Subcutaneous adipose tissue (tissue), 4 donors: ENCODE measurements around the gene CTBP2. TPM values are rescaled to one million over a fixed set of nuclear protein-coding genes. Genes with fewer than 3 reads are reported as not detected.

Source experiments
- CTCF ChIP-seq: fragments of 450-650 bp; IDR thresholded peaks from one replicate; pipeline ENCODE4 v1.5.1; 2016; ENCODE audit warnings: low read depth, mild to moderate bottlenecking, control low read depth, antibody characterized with exemption, moderate library complexity
- total RNA-seq, 4 donors: library from RNA; depleted of rRNA; stranded (reverse); fragments of >200 nt; gene quantifications; one replicate each; pipeline ENCODE4 v1.1.0, GENCODE V29; 2016

The CTBP2 gene
- total RNA-seq, 4 donors from 2014 or later, result 22.3 to 52.2 (median 42.5) TPM

DNA sequence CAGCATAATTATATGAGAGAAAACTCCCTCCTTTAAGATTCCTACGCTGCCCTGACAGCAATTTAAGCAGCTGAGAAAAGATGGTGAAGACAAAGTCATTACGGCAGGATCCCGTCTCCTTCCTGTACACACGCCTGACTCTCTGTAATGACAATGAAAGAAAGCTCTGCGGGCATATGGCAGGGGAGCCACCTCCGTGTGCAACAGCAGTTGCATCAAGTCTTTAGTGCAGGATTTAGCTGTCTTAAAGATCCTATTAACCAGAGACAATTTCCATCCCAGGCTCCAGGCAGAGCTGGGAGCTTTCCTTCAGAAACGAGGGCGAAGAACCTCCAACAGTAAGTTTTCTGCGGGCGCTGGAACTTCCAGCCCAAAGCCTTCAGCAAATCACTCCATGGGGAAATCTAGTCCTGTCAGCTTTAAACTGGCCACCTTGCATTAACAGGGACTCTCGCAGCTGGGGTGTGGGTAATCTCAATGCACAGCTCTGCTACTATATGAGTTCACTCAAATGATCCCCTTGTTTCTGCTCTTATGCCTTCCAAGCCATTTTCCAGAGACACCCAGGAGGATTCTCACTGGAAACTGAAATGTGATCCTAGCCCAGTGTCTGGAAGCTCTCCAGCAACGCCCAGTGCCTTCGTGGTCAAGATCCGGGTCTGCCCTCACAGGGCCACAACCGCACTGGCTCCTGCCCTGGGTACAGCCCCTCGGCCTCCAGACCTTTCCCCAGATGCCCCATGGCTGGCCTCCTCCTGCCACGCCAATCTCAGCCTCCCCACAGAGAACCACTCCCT, 74.9 kb downstream of the CTBP2 start:
- no peak for TF ChIP-seq CTCF

- TF ChIP-seq CTCF, result no peak
Measured at GRCh38 chr10:125084614-125085257, 75.6 kb downstream of the CTBP2 start.

- TF ChIP-seq CTCF, result no peak
Measured at GRCh38 chr10:125084191-125084613, 76.2 kb downstream of the CTBP2 start.

DNA sequence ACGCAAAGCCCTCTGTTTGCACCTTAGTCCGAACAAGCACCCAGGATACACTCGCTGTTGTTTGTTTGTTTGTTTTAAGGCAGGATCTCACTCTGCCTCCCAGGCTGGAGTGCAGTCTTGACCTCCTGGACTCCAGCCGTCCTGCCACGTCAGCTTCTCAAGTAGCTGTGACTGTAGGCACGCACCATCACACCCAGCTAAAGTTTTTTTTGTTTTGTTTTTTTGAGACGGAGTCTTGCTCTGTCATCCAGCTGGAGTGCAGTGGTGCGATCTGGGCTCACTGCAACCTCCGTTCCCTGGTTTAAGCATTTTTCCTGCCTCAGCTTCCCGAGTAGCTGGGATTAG, 76.8 kb downstream of the CTBP2 start:
- no peak for TF ChIP-seq CTCF

DNA sequence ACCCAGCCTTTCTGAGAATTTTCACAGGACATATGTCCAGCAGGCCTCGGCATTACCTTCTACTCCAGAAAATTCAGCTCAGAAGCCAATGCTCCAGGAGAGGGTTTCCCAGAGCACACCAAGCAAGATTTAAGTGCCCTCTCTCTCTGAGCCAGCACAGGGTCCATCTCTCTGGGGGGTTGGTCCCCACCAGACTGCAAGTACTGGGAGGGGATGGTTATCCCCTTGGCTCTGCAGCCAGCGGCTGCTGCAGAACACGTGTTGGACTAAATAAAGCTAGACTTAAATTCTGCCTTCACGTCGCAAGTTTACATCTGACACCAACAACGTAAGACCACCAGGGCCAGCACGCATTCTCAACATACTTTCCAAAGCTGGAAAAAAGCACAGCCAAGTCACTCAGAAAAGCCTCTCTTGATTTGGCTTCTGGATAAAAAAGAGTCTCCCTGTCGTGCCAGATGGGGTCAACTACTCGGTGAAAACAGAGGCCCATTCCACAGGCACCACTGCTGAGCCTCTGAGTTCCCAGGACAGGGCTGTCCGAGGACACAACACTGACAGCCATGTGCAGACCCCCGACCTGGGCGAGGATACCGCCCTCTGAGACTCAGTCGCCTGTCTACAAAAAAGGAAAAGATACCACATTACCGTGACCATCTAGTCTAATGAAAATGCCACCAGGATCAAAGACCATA, 77.3 kb downstream of the CTBP2 start:
- no peak for TF ChIP-seq CTCF

DNA sequence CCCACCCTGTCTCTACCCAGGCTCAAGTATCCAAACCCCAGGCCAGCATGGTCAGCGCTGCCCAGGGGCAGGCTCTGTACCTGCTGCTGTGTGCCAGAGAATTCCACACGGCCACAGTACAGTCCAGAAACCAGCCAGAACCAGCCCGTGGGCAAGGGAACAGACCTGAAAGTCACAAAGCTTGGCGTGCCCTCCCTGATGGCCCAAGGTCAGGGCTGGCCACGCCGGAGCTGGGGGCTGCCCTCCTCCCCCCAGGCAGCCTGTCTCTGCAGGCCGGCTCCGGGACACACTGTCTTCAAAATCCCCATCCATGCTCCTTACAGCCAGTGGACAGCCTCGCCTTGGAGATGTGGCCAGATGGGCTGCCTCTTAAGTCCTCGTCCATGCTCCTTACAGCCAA, 78.4 kb downstream of the CTBP2 start:
- TF ChIP-seq CTCF, result no peak

GRCh38 chr10:125080984-125081383, 79.4 kb downstream of the CTBP2 start:
- TF ChIP-seq CTCF, result no peak
